ENCODE measurements around the gene PKNOX1. TPM values are rescaled to one million over a fixed set of nuclear protein-coding genes. Genes with fewer than 3 reads are reported as not detected.
"Not testable (repeated sequence)": the region's sequence is repeated elsewhere in the genome, so short reads cannot be mapped to it uniquely, and the experiment has no call there.

Gene PKNOX1
- polyA plus RNA-seq, 10 donors: 14.3 to 19.9 (median 17.0) TPM

GRCh38 chr21:43045165-43045875 lies 71.0 kb downstream of the PKNOX1 start:
- not testable (repeated sequence) for DNase-seq

DNA sequence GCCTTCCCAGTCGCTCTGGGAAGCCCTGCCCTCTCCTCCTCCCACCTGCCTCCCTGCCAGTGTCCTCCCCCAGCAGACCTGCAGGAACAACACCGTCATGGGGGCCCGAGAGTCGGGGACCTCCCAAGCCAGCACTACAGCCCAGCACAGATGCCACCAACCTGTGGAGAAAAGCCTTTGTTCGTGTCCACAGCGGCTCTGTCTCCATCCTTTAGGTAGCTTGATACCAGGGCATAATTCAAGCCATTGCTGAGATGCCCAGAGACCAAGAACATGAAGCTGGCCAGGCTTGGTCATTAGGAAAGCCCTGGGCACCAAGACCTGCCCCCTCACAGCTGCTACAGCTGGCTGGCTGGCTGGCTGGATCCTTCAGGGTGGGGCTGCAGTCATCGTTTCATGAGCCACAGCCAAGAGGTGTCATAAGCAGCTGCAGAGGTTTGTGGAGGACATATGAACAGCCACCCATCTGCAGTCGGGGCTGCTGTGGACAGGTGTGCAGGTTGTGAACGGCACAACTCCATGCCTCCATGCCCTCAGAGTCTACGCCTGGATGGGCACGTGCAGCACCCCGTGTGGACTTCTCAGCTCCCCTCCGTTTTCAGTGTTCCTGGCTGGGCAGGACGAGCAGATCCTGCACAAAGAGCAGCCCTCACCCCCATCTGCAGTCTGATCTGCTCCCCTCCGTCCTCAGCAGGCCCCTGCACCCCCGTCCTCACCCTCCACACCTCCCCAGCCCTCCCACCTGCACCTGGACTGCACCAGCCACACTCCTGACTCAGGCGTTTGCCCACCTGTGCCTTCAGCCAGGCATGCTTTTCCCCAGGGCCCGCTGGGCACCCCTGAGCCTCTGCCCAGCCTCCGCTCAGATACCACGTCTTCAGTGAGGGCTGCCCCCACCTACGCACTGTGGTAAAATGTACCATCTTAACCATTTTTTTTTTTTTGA lies 71.8 kb downstream of the PKNOX1 start:
- DNase-seq: not testable (repeated sequence)

GRCh38 chr21:43053112-43053511 lies 78.8 kb downstream of the PKNOX1 start:
- not testable (repeated sequence) for DNase-seq

- DNase-seq: not testable (repeated sequence)
Measured at GRCh38 chr21:43062955-43063664, 88.7 kb downstream of the PKNOX1 start.

DNA sequence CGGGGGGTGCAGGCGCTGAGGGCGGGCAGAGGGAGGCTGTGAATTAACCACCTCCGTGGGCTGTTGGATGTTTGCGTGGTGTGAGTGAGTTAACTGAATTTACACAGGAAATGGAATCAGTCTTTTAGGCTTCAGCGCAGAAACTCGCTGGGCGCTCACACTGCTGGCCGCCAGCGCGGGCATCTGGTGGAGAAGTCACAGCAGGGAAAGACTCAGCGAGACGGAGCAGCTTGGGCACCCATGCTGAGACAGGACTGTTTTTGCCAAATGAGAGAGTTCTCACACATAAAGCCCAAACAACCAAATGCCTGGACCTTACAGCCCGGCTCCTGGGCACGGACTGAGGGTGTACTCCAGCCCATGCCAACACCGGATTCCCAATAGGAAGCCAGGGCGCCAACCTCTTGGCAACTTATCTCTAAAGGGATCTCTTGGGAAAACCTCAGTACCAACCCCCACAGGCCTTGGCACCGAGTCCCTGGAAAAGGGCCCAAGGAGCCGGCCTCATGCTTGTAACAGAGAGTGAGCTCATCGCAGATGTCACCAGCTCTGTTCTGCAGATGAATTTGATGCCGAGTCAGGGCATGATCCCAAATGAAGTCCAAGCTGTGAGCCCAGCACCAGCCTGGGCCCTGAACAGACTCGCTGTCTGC lies 90.0 kb downstream of the PKNOX1 start:
- DNase-seq: not testable (repeated sequence)

GRCh38 chr21:43065991-43066390 lies 91.6 kb downstream of the PKNOX1 start:
- not testable (repeated sequence) for DNase-seq

- DNase-seq: not testable (repeated sequence)
Measured at GRCh38 chr21:43066690-43067089, 92.3 kb downstream of the PKNOX1 start.

- DNase-seq: not testable (repeated sequence)
Measured at GRCh38 chr21:43068065-43068464, 93.7 kb downstream of the PKNOX1 start.

DNA sequence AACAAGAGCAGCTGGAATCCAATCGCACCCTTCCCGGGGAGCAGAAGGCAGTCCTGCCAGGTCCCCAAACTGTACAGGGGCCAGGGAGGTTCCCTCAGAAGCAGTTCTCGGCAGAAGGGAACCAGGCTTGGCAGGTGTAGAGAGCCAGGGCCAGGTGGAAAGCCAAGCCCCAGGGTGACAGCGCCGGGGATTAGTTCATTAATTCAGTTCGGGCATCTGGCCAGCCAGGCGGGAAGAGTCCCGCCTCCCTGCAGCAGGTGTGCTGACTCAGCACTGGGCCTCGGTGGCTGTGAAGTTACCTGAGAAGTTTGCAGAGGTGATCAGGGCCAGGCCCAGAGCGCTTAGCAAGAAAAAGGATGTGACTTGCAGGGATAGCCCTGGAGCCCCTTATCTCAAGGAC lies 95.3 kb downstream of the PKNOX1 start:
- not testable (repeated sequence) for DNase-seq

DNA sequence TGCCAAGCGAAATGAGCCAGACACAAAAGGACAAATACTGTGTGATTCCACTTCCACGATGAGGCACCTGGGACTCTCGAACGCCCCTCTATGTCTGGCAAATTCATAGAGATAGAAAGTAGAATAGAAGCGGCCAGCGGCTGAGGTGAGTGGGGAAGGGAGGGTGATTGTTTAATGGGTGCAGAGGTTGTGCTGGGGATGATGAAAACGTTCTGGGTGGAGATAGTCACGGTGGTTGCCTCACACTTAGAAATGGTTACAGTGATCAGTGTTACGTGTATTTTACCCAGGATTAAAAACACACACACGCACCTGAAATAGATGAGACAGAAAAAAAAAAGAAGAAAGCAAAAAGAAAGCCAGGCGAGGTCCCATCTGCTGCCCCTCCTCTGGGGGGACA lies 98.4 kb downstream of the PKNOX1 start:
- DNase-seq: not testable (repeated sequence)

GRCh38 chr21:43074401-43075169 lies 100.2 kb downstream of the PKNOX1 start:
- not testable (repeated sequence) for DNase-seq

DNA sequence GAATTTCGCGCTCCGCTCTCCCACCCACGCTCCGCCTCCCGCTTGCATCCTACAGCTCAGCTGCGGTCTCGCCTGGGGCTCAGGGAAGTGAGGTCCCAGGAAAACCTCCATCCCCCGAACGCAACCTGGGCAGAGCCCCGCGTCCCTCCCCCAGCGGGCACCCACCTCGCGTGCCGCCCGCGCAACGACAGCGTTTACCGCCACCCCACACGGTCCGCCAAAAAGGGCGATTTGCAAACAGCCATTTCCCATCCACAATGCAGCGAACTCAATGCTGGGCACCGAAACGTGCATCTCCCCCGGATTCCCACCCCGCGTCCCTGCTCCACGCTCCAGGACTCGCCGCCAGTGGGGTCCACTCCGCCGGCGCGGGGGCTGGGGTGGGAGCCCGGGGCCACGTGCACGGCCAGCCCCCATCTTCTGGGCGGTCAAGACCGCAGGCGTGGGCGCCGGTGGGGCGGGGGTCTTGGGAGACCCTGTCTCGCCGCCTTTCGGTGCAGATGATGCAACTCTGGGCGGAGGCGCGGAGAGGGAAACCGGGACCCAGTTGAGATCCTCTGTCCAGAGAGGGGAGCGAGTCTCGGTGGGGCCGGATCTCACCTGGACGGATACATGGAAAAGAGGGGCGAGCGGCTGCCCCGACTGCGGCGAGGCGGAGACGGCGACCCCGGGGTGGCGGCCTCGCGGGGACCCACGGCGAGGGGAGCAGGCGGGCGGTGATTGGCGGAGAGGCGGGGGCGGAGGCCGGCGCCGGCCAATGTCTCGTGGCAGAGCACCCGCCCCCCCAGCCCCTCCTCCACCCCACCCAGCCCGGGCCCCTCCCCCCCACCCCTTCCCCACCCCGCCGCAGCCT lies 101.0 kb downstream of the PKNOX1 start, which contains the start of gene CBS:
TSS of gene CBS (minus strand) at position 666 of the 853 bp plus-strand sequence. CDS start 3,642 bp downstream, outside the sequence.
- DNase-seq: not testable (repeated sequence)

DNA sequence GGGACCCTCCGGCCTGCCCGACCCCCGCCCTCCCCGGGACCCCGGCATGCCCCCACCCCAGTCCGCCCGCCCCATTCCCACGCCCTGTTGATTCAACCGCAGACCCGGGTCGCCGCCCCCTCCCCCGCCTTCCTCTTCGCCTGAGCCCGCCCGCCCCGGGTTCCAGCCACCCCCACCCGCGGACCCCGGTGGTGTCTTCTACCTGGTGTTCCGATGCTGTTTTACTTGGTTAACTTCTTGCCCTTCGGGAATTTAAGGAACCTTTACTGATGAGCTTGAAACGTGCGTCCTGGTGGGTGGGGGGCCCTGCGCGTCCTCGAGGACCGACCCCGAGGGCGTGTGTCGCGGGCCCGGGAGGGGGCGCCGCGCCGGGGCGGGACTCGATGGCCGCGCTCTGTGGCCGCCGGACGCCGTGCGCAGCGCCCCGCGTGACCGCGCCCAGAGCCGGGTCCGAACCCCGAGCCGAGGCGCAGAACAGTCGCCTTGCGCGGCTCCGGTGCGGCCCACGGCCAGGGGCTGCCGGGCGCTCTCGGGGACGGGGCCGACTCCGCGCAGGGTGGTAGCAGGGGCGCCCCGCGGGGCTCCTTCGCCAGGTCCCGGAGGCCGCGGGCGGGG lies 101.8 kb downstream of the PKNOX1 start:
- DNase-seq: not testable (repeated sequence)

- DNase-seq: not testable (repeated sequence)
Measured at GRCh38 chr21:43076643-43077042, 102.3 kb downstream of the PKNOX1 start.

DNA sequence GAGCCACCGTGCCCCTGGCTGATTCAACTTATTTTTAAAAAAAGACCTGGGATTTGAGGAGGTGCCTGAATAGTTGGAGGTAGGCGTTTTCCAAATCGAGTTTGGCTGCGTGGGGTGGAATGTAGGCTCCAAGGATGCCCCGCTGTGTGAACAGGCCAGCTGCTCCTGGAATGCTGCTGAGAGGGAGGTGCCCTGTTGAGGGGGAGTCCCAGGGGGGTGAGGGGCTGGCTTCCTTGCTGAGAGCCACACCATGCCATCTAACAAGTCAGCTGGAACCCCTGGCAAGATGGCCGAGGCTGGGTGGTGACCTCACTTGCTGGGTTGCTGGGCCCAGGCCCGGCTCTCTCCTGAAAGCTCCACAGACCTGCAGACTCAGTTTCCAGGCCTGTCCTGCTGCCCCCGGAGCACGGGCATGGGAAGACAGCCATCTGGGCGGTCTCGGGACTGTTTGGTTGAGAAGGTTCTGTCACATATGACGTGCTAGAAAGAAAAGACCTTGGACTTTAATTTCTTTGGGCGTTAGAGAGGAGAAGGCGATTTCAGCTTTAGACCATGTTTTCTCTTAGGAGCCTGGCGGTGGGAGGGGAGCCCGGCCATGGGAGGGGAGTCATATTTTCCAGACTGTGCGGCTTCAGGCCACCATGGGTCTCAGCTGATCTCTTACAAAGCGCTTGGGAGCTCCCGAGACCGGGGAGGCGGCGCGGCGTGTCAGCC lies 108.4 kb downstream of the PKNOX1 start:
- DNase-seq: not testable (repeated sequence)
